Caco-2 (cell line): Measurements from ENCODE around the gene MAML2. TPM values are rescaled to one million over a fixed set of nuclear protein-coding genes. Genes with fewer than 3 reads are reported as not detected.

Experiments used
- BruUV-seq: library from RNA; stranded (reverse); fragments of 400-500 nt; replicated peaks from 2 replicates; lab custom pipeline; 2021; lab: Mats Ljungman, UMichigan
- CTCF ChIA-PET: fragments of 300-600 bp; sonication (Branson Sonifier 250); formaldehyde crosslinking; loops from one replicate; lab custom pipeline; 2022; ENCODE audit warnings: antibody characterized with exemption; lab: Charles Lee
- POLR2A ChIA-PET: fragments of 300-600 bp; sonication (Branson Sonifier 250); formaldehyde crosslinking; loops from one replicate; lab custom pipeline; 2022; ENCODE audit warnings: antibody characterized with exemption; lab: Charles Lee
- DNase-seq, 2 experiments: peaks; one replicate each; pipeline versions ENCODE4 v3.0.0 to v3.0.0-alpha.2; 2020 to 2022
- H3K27me3 ChIP-seq: replicated peaks from 2 replicates; pipeline ENCODE4 v1.6.0; 2011; ENCODE audit warnings: low read length; ENCODE audit not compliant: control insufficient read depth, insufficient read depth
- H3K36me3 ChIP-seq: 2 replicates; pipeline ENCODE4 v1.5.1; 2011; ENCODE audit warnings: low read length; ENCODE audit not compliant: control insufficient read depth, insufficient read depth
- H3K4me1 ChIP-seq: fragments of 250-450 bp; sonication (Bioruptor Pico); 2 replicates; pipeline ENCODE4 v1.5.1; 2020; ENCODE audit warnings: mild to moderate bottlenecking
- H3K4me3 ChIP-seq: 2 replicates; pipeline ENCODE4 v1.5.1; 2011; ENCODE audit warnings: low read depth, mild to moderate bottlenecking, control low read depth, low read length
- H3K9me3 ChIP-seq: fragments of 250-450 bp; sonication (Bioruptor Pico); 2 replicates; pipeline ENCODE4 v1.5.1; 2020; ENCODE audit warnings: mild to moderate bottlenecking, moderate library complexity
- H3K27ac Mint-ChIP-seq: one replicate; pipeline ENCODE4 v1.8.0; 2022; ENCODE audit warnings: mixed read lengths; ENCODE audit not compliant: unreplicated experiment
- H3K27me3 Mint-ChIP-seq: one replicate; pipeline ENCODE4 v1.8.0; 2022; ENCODE audit warnings: mixed read lengths; ENCODE audit not compliant: insufficient read depth, unreplicated experiment
- H3K36me3 Mint-ChIP-seq: one replicate; pipeline ENCODE4 v1.8.0; 2022; ENCODE audit warnings: mild to moderate bottlenecking, mixed read lengths; ENCODE audit not compliant: insufficient read depth, unreplicated experiment
- H3K4me1 Mint-ChIP-seq: one replicate; pipeline ENCODE4 v1.8.0; 2022; ENCODE audit warnings: low read depth, mixed read lengths; ENCODE audit not compliant: unreplicated experiment
- H3K4me3 Mint-ChIP-seq: one replicate; pipeline ENCODE4 v1.8.0; 2022; ENCODE audit warnings: mild to moderate bottlenecking, moderate library complexity, mixed read lengths; ENCODE audit not compliant: unreplicated experiment
- H3K9me3 Mint-ChIP-seq: one replicate; pipeline ENCODE4 v1.8.0; 2022; ENCODE audit warnings: mixed read lengths; ENCODE audit not compliant: unreplicated experiment
- intact Hi-C: fragments of 100-400 bp; cut with micrococcal nuclease; formaldehyde crosslinking; loops from one replicate; pipeline ENCODE4 v1.10.0; 2022; ENCODE audit not compliant: unreplicated experiment
- total RNA-seq: library from RNA; stranded (reverse); gene quantifications from 2 replicates; pipeline ENCODE4 v1.2.3, GENCODE V29; 2022
- TF ChIP-seq, protein P1 (sequence below), 2 experiments: fragments of 200-600 bp in 1 of 2; IDR thresholded peaks; 1 replicate in 1 of 2; 2 replicates in 1 of 2; pipeline versions ENCODE4 v1.5.1 to v1.8.0; 2011 to 2022; ENCODE audit warnings: antibody characterized with exemption in 1 of 2, control low read depth in 1 of 2, inconsistent platforms in 1 of 2, low read depth in 1 of 2, low read length in 1 of 2, mild to moderate bottlenecking in 1 of 2, moderate library complexity in 1 of 2; ENCODE audit not compliant: insufficient read depth in 1 of 2, severe bottlenecking in 1 of 2, unreplicated experiment in 1 of 2

MAML2 gene
- total RNA-seq, 1 experiment from 2014 or later, result 11.5 TPM

DNA sequence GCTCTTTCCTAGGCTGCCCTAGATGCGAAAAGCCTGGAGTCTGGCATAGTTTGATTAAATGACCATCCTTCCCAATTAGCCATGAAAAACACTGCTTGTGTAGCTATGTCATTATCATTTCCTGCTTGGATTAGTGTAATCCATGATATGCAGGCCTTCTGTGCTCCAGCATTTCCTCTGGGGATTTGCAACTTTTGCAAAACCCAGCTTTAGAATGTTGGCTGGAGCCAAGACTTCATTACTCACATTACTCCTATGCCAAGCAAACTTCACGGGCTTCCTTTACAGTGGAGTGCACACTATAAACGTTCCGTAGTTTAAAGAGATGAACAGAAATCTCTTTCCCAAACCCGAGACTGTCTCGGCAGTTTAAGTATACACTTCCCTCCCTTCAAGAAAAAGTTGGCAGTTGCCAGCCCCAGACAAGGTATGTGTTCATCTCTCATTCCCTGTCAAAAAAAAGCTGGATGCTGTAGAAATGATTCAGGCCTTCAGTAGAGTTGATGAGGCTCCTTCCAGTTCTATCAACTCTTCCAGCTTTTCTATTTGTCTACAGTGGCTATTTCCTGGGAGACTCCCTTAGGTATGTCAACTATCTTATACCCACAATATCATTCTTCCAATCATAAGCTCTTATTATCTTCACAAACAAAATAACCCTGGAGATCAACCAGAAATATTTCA is 180.0 kb downstream of the MAML2 start:
- POLR2A ChIA-PET, result no interaction called here
- Mint-ChIP-seq H3K4me1 (peaks cover 29% of the 10 kb centered on the region), H3K36me3 (no peaks in the 10 kb centered on the region), H3K4me3 (no peak overlapping the region), H3K27me3 (no peaks in the 10 kb centered on the region), H3K9me3 (no peaks in the 10 kb centered on the region), H3K27ac (no peak overlapping the region)
- DNase-seq, result no peak
- CTCF ChIA-PET, result interaction anchor here (0.6 kb wide), 1 partner anchor 92 kb away, joined by 3 read pairs; no protein-coding TSS in a partner anchor
- TF ChIP-seq, protein P1, sequence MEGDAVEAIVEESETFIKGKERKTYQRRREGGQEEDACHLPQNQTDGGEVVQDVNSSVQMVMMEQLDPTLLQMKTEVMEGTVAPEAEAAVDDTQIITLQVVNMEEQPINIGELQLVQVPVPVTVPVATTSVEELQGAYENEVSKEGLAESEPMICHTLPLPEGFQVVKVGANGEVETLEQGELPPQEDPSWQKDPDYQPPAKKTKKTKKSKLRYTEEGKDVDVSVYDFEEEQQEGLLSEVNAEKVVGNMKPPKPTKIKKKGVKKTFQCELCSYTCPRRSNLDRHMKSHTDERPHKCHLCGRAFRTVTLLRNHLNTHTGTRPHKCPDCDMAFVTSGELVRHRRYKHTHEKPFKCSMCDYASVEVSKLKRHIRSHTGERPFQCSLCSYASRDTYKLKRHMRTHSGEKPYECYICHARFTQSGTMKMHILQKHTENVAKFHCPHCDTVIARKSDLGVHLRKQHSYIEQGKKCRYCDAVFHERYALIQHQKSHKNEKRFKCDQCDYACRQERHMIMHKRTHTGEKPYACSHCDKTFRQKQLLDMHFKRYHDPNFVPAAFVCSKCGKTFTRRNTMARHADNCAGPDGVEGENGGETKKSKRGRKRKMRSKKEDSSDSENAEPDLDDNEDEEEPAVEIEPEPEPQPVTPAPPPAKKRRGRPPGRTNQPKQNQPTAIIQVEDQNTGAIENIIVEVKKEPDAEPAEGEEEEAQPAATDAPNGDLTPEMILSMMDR (IDR thresholded peaks at IDR 0.05; ENCODE audit: insufficient read depth in 1 of 2, low read depth in 1 of 2, low read length in 1 of 2, severe bottlenecking in 1 of 2, unreplicated experiment in 1 of 2), result no peak
- Histone ChIP-seq H3K4me3 (no peak overlapping the region), H3K36me3 (no peaks in the 10 kb centered on the region), H3K27me3 (no peaks in the 10 kb centered on the region), H3K4me1 (peaks cover 10% of the 10 kb centered on the region; the same call in 1 of the 2 replicates), H3K9me3 (no peaks in the 10 kb centered on the region)
- intact Hi-C loops, result no loop called here
- no TSS peak for BruUV-seq

DNA sequence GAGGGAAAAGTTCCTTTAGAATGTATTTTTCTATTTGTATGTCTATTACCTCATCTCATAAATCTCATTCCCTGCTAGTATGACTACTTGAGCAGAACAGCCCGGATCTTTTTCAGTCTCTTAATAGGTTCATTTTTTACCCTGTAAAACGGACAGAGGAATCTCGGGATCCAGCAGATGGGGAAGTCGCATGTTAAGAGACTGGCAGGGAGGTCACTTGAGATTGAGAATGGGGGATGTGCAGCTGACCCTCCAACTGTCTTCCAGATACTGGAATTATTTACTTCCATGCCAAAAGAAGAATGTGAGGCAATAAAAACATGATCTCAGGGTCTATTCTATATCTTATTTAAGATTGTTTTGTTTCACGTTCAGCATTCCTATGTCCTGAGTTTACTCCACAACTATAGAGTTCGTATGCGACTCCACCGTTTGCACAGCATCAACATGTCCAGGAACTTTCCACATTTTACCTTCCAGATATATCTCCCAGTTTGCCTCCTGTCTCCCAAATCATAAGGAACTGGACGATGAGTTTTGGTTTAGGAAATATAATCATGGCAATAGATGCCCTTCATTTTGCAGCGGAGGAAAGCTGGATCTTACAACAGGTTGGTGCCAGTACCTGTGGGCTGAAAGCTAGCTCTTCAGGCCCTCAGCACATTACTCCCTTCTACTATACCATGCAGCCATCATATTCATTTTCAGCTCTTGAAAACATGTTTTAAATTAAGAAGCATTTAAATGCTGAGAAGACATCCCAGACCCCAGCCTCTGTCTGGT is 181.5 kb downstream of the MAML2 start:
- Mint-ChIP-seq H3K4me1 (peaks cover 18% of the 10 kb centered on the region), H3K9me3 (no peaks in the 10 kb centered on the region), H3K27ac (no peak overlapping the region), H3K36me3 (no peaks in the 10 kb centered on the region), H3K4me3 (no peak overlapping the region), H3K27me3 (no peaks in the 10 kb centered on the region)
- peaks cover 17% of the 10 kb centered on the region for H3K4me1 ChIP-seq
- H3K9me3 ChIP-seq, result no peaks in the 10 kb centered on the region
- H3K4me3 ChIP-seq, result no peak overlapping the region
- DNase-seq, result no peak
- CTCF ChIA-PET, result no interaction called here
- intact Hi-C loops, result no loop called here
- TF ChIP-seq, protein P1 (IDR thresholded peaks at IDR 0.05; ENCODE audit: insufficient read depth in 1 of 2, low read depth in 1 of 2, low read length in 1 of 2, severe bottlenecking in 1 of 2, unreplicated experiment in 1 of 2), result no peak
- POLR2A ChIA-PET, result no interaction called here
- no TSS peak for BruUV-seq
- H3K36me3 ChIP-seq, result no peaks in the 10 kb centered on the region
- H3K27me3 ChIP-seq, result no peaks in the 10 kb centered on the region

DNA sequence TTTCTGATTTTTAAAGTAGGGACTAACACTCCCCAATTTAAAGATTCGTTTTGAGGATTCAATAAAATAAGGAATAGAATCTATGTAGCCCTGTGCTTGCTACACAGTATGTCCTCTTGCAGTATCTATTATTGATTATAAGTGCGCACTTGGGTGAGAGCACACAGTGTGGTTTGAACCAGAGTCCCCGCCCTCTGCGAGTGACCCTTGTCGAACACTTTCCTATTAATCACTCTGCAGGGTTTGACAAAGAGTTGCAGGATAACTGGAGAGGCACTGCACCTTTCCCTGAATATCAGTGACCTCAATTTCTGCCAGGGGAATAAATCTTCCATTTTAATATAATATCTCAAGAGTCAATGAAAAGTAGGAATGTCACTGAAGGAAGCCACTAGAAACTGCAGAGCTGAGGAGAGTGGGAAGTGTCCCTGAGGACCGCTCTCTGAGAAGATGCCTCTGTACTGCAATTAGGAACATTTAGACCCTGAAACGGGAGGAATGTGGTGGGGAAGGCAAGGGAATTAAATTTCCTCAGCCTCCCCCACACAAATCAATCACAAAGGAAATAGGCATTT is 182.2 kb downstream of the MAML2 start:
- BruUV-seq, result no TSS peak
- Histone ChIP-seq H3K4me1 (peaks cover 24% of the 10 kb centered on the region), H3K9me3 (no peaks in the 10 kb centered on the region), H3K4me3 (no peak overlapping the region), H3K36me3 (no peaks in the 10 kb centered on the region), H3K27me3 (no peaks in the 10 kb centered on the region)
- intact Hi-C loops, result no loop called here
- DNase-seq, result no peak
- no peak overlapping the region for H3K27ac Mint-ChIP-seq
- no peak overlapping the region for H3K4me3 Mint-ChIP-seq
- H3K4me1 Mint-ChIP-seq, result peaks cover 18% of the 10 kb centered on the region
- ChIA-PET CTCF (no interaction called here), POLR2A (no interaction called here)
- H3K27me3 Mint-ChIP-seq, result no peaks in the 10 kb centered on the region
- TF ChIP-seq, protein P1 (IDR thresholded peaks at IDR 0.05; ENCODE audit: insufficient read depth in 1 of 2, low read depth in 1 of 2, low read length in 1 of 2, severe bottlenecking in 1 of 2, unreplicated experiment in 1 of 2), result no peak
- H3K36me3 Mint-ChIP-seq, result no peaks in the 10 kb centered on the region
- H3K9me3 Mint-ChIP-seq, result no peaks in the 10 kb centered on the region
